ENCODE results near the gene LDLRAD3.

DNA sequence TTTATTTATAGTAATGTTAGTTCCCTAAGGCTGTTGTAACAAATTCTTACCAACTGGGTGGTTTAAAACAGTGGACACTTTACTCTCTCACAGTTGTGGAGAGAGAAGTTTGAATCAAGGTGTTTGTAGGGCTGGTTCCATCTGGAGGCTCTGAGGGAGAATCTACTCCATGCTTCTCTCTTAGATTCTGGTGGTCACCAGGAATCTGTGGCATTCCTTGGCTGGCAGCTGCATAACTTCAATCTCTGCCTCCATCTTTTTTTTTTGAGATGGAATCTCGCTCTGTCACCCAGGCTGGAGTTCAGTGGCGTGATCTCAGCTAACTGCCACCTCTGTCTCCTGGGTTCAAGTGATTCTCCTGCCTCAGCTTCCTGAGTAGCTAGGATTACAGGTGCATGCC lies 46.3 kb downstream of the LDLRAD3 start:
- no peak for TF ChIP-seq POLR2AphosphoS5 (IDR thresholded peaks at IDR 0.05; ENCODE audit: low read depth, low read length)
- TF ChIP-seq, protein P1, sequence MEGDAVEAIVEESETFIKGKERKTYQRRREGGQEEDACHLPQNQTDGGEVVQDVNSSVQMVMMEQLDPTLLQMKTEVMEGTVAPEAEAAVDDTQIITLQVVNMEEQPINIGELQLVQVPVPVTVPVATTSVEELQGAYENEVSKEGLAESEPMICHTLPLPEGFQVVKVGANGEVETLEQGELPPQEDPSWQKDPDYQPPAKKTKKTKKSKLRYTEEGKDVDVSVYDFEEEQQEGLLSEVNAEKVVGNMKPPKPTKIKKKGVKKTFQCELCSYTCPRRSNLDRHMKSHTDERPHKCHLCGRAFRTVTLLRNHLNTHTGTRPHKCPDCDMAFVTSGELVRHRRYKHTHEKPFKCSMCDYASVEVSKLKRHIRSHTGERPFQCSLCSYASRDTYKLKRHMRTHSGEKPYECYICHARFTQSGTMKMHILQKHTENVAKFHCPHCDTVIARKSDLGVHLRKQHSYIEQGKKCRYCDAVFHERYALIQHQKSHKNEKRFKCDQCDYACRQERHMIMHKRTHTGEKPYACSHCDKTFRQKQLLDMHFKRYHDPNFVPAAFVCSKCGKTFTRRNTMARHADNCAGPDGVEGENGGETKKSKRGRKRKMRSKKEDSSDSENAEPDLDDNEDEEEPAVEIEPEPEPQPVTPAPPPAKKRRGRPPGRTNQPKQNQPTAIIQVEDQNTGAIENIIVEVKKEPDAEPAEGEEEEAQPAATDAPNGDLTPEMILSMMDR (IDR thresholded peaks at IDR 0.05) = no peak

All from Panc1 (cell line).